Stimulated activated CD4-positive, alpha-beta T cell treated with anti-CD3 and anti-CD28 coated beads, Interleukin-15, amount 100 ng/mL, for 48 hours (primary cell): ENCODE data around the gene CD200.

ENCODE experiments used
- DNase-seq, 2 donors: peaks; one replicate each; pipeline ENCODE4 v3.0.0-alpha.2; 2020; ENCODE audit warnings: low read depth in 2 of 2

CD200 gene

GRCh38 chr3:112333002-112333380 lies at the start of gene CD200:
TSS of gene CD200 (plus strand) at chr3:112333156. CDS start at chr3:112333213, 57 bp downstream.
- DNase-seq = peak in 1 of 2 donors; percentile 40

- DNase-seq = no peak
Measured at GRCh38 chr3:112289011-112289410, 43.9 kb upstream of the CD200 start.

GRCh38 chr3:112293368-112294321 lies 39.3 kb upstream of the CD200 start, which contains the start of gene SLC9C1:
TSS of gene SLC9C1 (minus strand) at chr3:112294216. CDS start at chr3:112286791, 7,425 bp downstream.
- no peak for DNase-seq

GRCh38 chr3:112297714-112298113 lies 35.2 kb upstream of the CD200 start:
- no peak for DNase-seq

GRCh38 chr3:112298781-112299180 lies 34.2 kb upstream of the CD200 start:
- DNase-seq = no peak

GRCh38 chr3:112302150-112302830 lies 30.7 kb upstream of the CD200 start:
- DNase-seq = no peak

GRCh38 chr3:112302881-112303763 lies 29.8 kb upstream of the CD200 start:
- no peak for DNase-seq

GRCh38 chr3:112303764-112304325 lies 29.1 kb upstream of the CD200 start:
- no peak for DNase-seq

GRCh38 chr3:112304611-112305010 lies 28.3 kb upstream of the CD200 start:
- DNase-seq = no peak

GRCh38 chr3:112306825-112307224 lies 26.1 kb upstream of the CD200 start:
- DNase-seq = no peak

GRCh38 chr3:112307557-112307956 lies 25.4 kb upstream of the CD200 start:
- no peak for DNase-seq

- DNase-seq = no peak
Measured at GRCh38 chr3:112308151-112308911, 24.6 kb upstream of the CD200 start.

- DNase-seq = no peak
Measured at GRCh38 chr3:112314649-112315048, 18.3 kb upstream of the CD200 start.

GRCh38 chr3:112315791-112316190 lies 17.2 kb upstream of the CD200 start:
- DNase-seq = no peak

- DNase-seq = no peak
Measured at GRCh38 chr3:112319516-112320276, 13.3 kb upstream of the CD200 start.

GRCh38 chr3:112320691-112321090 lies 12.3 kb upstream of the CD200 start:
- no peak for DNase-seq

GRCh38 chr3:112321867-112322652 lies 10.9 kb upstream of the CD200 start:
- DNase-seq = no peak

- DNase-seq = no peak
Measured at GRCh38 chr3:112327371-112327951, 5.5 kb upstream of the CD200 start.

GRCh38 chr3:112331851-112332250 lies 1.1 kb upstream of the CD200 start:
- no peak for DNase-seq
